GM12874 (cell line): ENCODE data around the gene ALDH2.

Experiments used
- TF ChIP-seq, protein P1 (sequence below): IDR thresholded peaks from 2 replicates; pipeline ENCODE4 v1.5.1; 2011; ENCODE audit warnings: low read depth, mild to moderate bottlenecking, control low read depth, low read length, moderate library complexity; ENCODE audit not compliant: insufficient read depth

The ALDH2 gene

GRCh38 chr12:111761706-111762105 lies 5.0 kb upstream of the ALDH2 start:
- TF ChIP-seq, protein P1, sequence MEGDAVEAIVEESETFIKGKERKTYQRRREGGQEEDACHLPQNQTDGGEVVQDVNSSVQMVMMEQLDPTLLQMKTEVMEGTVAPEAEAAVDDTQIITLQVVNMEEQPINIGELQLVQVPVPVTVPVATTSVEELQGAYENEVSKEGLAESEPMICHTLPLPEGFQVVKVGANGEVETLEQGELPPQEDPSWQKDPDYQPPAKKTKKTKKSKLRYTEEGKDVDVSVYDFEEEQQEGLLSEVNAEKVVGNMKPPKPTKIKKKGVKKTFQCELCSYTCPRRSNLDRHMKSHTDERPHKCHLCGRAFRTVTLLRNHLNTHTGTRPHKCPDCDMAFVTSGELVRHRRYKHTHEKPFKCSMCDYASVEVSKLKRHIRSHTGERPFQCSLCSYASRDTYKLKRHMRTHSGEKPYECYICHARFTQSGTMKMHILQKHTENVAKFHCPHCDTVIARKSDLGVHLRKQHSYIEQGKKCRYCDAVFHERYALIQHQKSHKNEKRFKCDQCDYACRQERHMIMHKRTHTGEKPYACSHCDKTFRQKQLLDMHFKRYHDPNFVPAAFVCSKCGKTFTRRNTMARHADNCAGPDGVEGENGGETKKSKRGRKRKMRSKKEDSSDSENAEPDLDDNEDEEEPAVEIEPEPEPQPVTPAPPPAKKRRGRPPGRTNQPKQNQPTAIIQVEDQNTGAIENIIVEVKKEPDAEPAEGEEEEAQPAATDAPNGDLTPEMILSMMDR: no peak

DNA sequence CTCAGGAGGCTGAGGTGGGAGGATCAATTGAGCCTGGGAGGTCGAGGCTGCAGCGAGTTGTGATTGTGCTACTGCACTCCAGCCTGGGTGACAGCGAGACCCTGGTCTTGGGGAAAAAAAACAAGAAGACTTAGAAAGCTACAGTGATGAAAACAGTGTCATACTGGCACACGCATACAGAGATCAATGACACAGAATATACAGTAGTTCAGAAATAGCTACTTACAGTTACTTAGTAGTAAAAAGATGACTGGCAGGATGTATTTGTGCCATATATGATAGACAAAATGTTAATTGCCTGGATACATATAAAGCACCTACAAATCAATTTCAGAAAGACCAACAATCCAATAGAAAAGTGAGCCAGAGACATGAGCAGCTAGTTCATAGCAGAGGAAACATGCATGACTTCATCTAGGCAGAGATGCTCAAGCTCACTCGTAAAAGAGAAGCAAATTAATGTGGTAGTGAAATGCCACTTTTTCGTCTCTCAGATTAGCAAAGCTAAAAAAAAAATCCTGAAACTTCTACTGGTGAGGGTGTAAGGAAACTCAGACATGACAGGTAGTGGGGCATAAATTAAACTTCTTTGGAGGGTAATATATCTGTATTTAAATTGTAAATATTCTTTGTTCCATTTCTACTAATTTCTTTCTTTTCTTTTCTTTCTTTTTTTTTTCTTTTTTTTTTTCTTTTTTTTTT lies 2.5 kb upstream of the ALDH2 start:
- TF ChIP-seq, protein P1: no peak

- TF ChIP-seq, protein P1: no peak
Measured at GRCh38 chr12:111767362-111768158, 827 bp downstream of the ALDH2 start.

GRCh38 chr12:111768159-111768895 lies 1.6 kb downstream of the ALDH2 start:
- TF ChIP-seq, protein P1: no peak

DNA sequence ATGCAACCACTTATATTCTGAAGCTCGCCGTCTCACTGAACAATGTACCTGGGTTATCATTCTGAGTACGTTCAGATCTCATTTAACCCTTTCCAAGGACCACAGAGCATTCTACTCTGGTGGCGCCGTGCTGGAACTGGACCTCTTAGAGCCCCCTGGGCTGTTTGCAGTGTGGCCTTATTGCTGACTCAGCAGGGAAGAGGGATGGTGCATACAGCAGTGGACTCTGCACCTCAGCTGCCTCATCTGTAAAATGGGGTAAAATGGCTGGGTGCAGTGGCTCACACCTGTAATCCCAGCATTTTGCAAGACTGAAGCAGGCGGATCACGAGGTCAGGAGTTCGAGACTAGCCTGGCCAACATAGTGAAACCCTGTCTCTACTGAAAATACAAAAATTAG lies 2.9 kb downstream of the ALDH2 start:
- TF ChIP-seq, protein P1: no peak

- TF ChIP-seq, protein P1: no peak
Measured at GRCh38 chr12:111773801-111774551, 7.2 kb downstream of the ALDH2 start.
